Measurements from ENCODE around the gene EVPL. TPM values are rescaled to one million over a fixed set of nuclear protein-coding genes. Genes with fewer than 3 reads are reported as not detected.
A peak's percentile ranks its signal among the peaks of the same experiment; 100 is the strongest.

EVPL gene
- total RNA-seq, 1 experiment from 2014 or later: 1.3 TPM

GRCh38 chr17:76074390-76075363 is 47.6 kb upstream of the EVPL start, which contains the start of gene GALR2 (continued):
- peak; percentile 39; the same call in 1 of the 2 replicates for TF ChIP-seq HMGXB4 (CRISPR knock-in tag; IDR thresholded peaks at IDR 0.05)
- no peak for TF ChIP-seq ZNF263 (CRISPR knock-in tag; IDR thresholded peaks at IDR 0.05; ENCODE audit: low read depth)
- no peak for TF ChIP-seq JUN (CRISPR knock-in tag; IDR thresholded peaks at IDR 0.05)
- no peak for TF ChIP-seq ZNF671 (CRISPR knock-in tag; IDR thresholded peaks at IDR 0.05)
- TF ChIP-seq CBFB (CRISPR knock-in tag; IDR thresholded peaks at IDR 0.05; ENCODE audit: low read depth): no peak
- no peak for TF ChIP-seq TP53 (CRISPR knock-in tag; IDR thresholded peaks at IDR 0.05)
- TF ChIP-seq FOXJ3 (CRISPR knock-in tag; IDR thresholded peaks at IDR 0.05; ENCODE audit: borderline replicate concordance): no peak
- TF ChIP-seq EMX1 (CRISPR knock-in tag; IDR thresholded peaks at IDR 0.05): no peak
- no peak for TF ChIP-seq NR2C2 (CRISPR knock-in tag; IDR thresholded peaks at IDR 0.05)
- TF ChIP-seq ESRRA (CRISPR knock-in tag; IDR thresholded peaks at IDR 0.05; ENCODE audit: borderline replicate concordance): no peak
- peak; percentile 46; the same call in 1 of the 2 replicates for TF ChIP-seq FOXK1 (CRISPR knock-in tag; IDR thresholded peaks at IDR 0.05)
- peak; percentile 68; the same call in 1 of the 2 replicates for TF ChIP-seq ZNF281 (CRISPR knock-in tag; IDR thresholded peaks at IDR 0.05)
- TF ChIP-seq FOXP1 (CRISPR knock-in tag; IDR thresholded peaks at IDR 0.05; ENCODE audit: borderline replicate concordance): peak; percentile 34; the same call in 1 of the 2 replicates
- TF ChIP-seq ATF6 (CRISPR knock-in tag; IDR thresholded peaks at IDR 0.05): no peak
- peak; percentile 53; the same call in 1 of the 2 replicates for TF ChIP-seq MAX (CRISPR knock-in tag; IDR thresholded peaks at IDR 0.05)

GRCh38 chr17:76072148-76072858 is 45.2 kb upstream of the EVPL start, which contains the start of gene SRP68:
SRP68 (minus strand) TSS chr17:76072517; CDS start chr17:76072491, 26 bp downstream.
- peak; percentile 86 for ATAC-seq
- Mint-ChIP-seq H3K36me3 (peaks cover 5% of the 10 kb centered on the region; the same call in 1 of the 2 replicates), H3K27ac (peak within 1 kb of the TSS; percentile 89), H3K4me3 (peak within 1 kb of the TSS; percentile 97), H3K9me3 (no peaks in the 10 kb centered on the region), H3K27me3 (ENCODE audit: low read depth) (peaks cover 40% of the 10 kb centered on the region), H3K4me1 (peaks cover 30% of the 10 kb centered on the region)
- POLR2A ChIA-PET: interaction anchor here (1.0 kb wide), 1 partner anchor 63 kb away, joined by 3 read pairs; no protein-coding TSS in a partner anchor
- DNase-seq (ENCODE audit: low spot score): peak; percentile 95
- CTCF ChIA-PET: interaction anchor here (1.0 to 2.7 kb wide), 3 partner anchors 58 to 208 kb away, joined by 3 to 14 read pairs (median 6); no protein-coding TSS in a partner anchor
- TF ChIP-seq NR2C2 (CRISPR knock-in tag; IDR thresholded peaks at IDR 0.05) (no peak), SOX15 (CRISPR knock-in tag; IDR thresholded peaks at IDR 0.05) (no peak), HMGA2 (CRISPR knock-in tag; IDR thresholded peaks at IDR 0.05) (no peak), ZNF219 (CRISPR knock-in tag; IDR thresholded peaks at IDR 0.05; ENCODE audit: borderline replicate concordance) (no peak), NFE2L1 (CRISPR knock-in tag; IDR thresholded peaks at IDR 0.05) (no peak), FOXJ3 (CRISPR knock-in tag; IDR thresholded peaks at IDR 0.05; ENCODE audit: borderline replicate concordance) (no peak), ATF1 (CRISPR knock-in tag; IDR thresholded peaks at IDR 0.05) (no peak), GTF2I (CRISPR knock-in tag; conservative IDR thresholded peaks at IDR 0.05) (no peak), ZNF138 (CRISPR knock-in tag; conservative IDR thresholded peaks at IDR 0.05) (0 out of 2 replicates have a peak, but pooled peaks have one; percentile 64), ZNF121 (CRISPR knock-in tag; IDR thresholded peaks at IDR 0.05) (no peak), OVOL2 (CRISPR knock-in tag; IDR thresholded peaks at IDR 0.05; ENCODE audit: borderline replicate concordance) (no peak), E2F1 (CRISPR knock-in tag; IDR thresholded peaks at IDR 0.05) (peak; percentile 79), CBFB (CRISPR knock-in tag; IDR thresholded peaks at IDR 0.05; ENCODE audit: low read depth) (no peak), RELA (CRISPR knock-in tag; IDR thresholded peaks at IDR 0.05; ENCODE audit: borderline replicate concordance) (no peak)

All from WTC11 (cell line).